Neuronal stem cell (in vitro differentiated cells): ENCODE results near the gene KDR.

Experiments used
- DNase-seq: peaks from one replicate; pipeline ENCODE4 v3.0.0-alpha.2; 2013; ENCODE audit warnings: low spot score
- H2AFZ ChIP-seq: one replicate; pipeline ENCODE4 v1.6.1; 2013; ENCODE audit warnings: mild to moderate bottlenecking, low read length, inconsistent platforms
- H2AK5ac ChIP-seq: 2 replicates; pipeline ENCODE4 v1.6.1; 2013; ENCODE audit warnings: low read depth, mild to moderate bottlenecking, inconsistent platforms, low read length, moderate library complexity, mixed read lengths
- H2BK120ac ChIP-seq: 2 replicates; pipeline ENCODE4 v1.6.1; 2013; ENCODE audit warnings: low read depth, mild to moderate bottlenecking, inconsistent platforms, low read length, moderate library complexity, mixed read lengths
- H2BK12ac ChIP-seq: one replicate; pipeline ENCODE4 v1.6.1; 2013; ENCODE audit warnings: low read length, inconsistent platforms
- H2BK15ac ChIP-seq: 2 replicates; pipeline ENCODE4 v1.6.1; 2013; ENCODE audit warnings: mild to moderate bottlenecking, low read length, inconsistent platforms, mixed read lengths
- H2BK5ac ChIP-seq: one replicate; pipeline ENCODE4 v1.6.1; 2013; ENCODE audit warnings: inconsistent platforms, mild to moderate bottlenecking, low read length, moderate library complexity
- H3K14ac ChIP-seq: one replicate; pipeline ENCODE4 v1.6.1; 2013; ENCODE audit warnings: low read length, inconsistent platforms
- H3K18ac ChIP-seq: 2 replicates; pipeline ENCODE4 v1.6.1; 2013; ENCODE audit warnings: low read length, inconsistent platforms
- H3K23ac ChIP-seq: 2 replicates; pipeline ENCODE4 v1.6.1; 2013; ENCODE audit warnings: low read depth, mild to moderate bottlenecking, mixed read lengths, low read length, inconsistent platforms; ENCODE audit not compliant: poor library complexity
- H3K27ac ChIP-seq: replicated peaks from 3 replicates; pipeline ENCODE4 v1.5.1; 2013; ENCODE audit warnings: low read length, inconsistent platforms
- H3K27me3 ChIP-seq, 3 experiments: 2 replicates each; pipeline ENCODE4 v1.6.1; 2013; ENCODE audit warnings: low read length in 3 of 3, mild to moderate bottlenecking in 2 of 3, inconsistent platforms in 1 of 3, low read depth in 1 of 3, mixed read lengths in 1 of 3, moderate library complexity in 1 of 3; ENCODE audit not compliant: control insufficient read depth in 3 of 3, insufficient read depth in 3 of 3
- H3K36me3 ChIP-seq, 2 donors: replicated peaks in 1 of 2; 2 replicates each; pipeline ENCODE4 v1.6.1; 2013; ENCODE audit warnings: low read length in 2 of 2; ENCODE audit not compliant: control insufficient read depth in 2 of 2, insufficient read depth in 2 of 2
- H3K4ac ChIP-seq: 2 replicates; pipeline ENCODE4 v1.6.1; 2013; ENCODE audit warnings: inconsistent platforms, mild to moderate bottlenecking, low read length, moderate library complexity
- H3K4me1 ChIP-seq, 2 donors: 1 replicate in 1 of 2; 2 replicates in 1 of 2; pipeline ENCODE4 v1.6.1; 2013; ENCODE audit warnings: low read length in 2 of 2, low read depth in 1 of 2; ENCODE audit not compliant: control insufficient read depth in 2 of 2, insufficient read depth in 1 of 2
- H3K4me2 ChIP-seq: one replicate; pipeline ENCODE4 v1.6.1; 2013; ENCODE audit warnings: mild to moderate bottlenecking, low read length, inconsistent platforms; ENCODE audit not compliant: insufficient read depth, poor library complexity, severe bottlenecking
- H3K4me3 ChIP-seq, 2 donors: 2 replicates each; pipeline ENCODE4 v1.5.1; 2013; ENCODE audit warnings: low read length in 2 of 2, mild to moderate bottlenecking in 2 of 2, inconsistent platforms in 1 of 2, moderate library complexity in 1 of 2
- H3K79me1 ChIP-seq: one replicate; pipeline ENCODE4 v1.6.1; 2013; ENCODE audit warnings: low read depth, mild to moderate bottlenecking, inconsistent platforms, low read length, moderate library complexity
- H3K9ac ChIP-seq: one replicate; pipeline ENCODE4 v1.6.1; 2013; ENCODE audit warnings: mild to moderate bottlenecking, low read depth, low read length, inconsistent platforms; ENCODE audit not compliant: poor library complexity
- H3K9me3 ChIP-seq, 2 donors: replicated peaks in 1 of 2; 2 replicates each; pipeline versions ENCODE3 to v1.6.1; 2013; ENCODE audit warnings: low read length in 2 of 2, mild to moderate bottlenecking in 2 of 2, inconsistent platforms in 1 of 2, low read depth in 1 of 2, mixed read lengths in 1 of 2, moderate library complexity in 1 of 2; ENCODE audit not compliant: control insufficient read depth in 2 of 2, insufficient read depth in 1 of 2
- H4K8ac ChIP-seq: one replicate; pipeline ENCODE4 v1.6.1; 2013; ENCODE audit warnings: low read depth, mild to moderate bottlenecking, inconsistent platforms, low read length, moderate library complexity
- H4K91ac ChIP-seq: one replicate; pipeline ENCODE4 v1.6.1; 2013; ENCODE audit warnings: low read length, low read depth, mild to moderate bottlenecking, inconsistent platforms; ENCODE audit not compliant: poor library complexity
- WGBS, 2 donors: extraction: QIAGEN DNeasy Blood & Tissue Kit; methylation state at CpG; one replicate each; pipeline ENCODE4 v1.1.7; 2013; ENCODE audit warnings: missing lambda C conversion rate in 2 of 2, mixed read lengths in 1 of 2; ENCODE audit not compliant: insufficient read length in 2 of 2, insufficient replicate concordance in 1 of 2; ENCODE audit errors: extremely low coverage in 2 of 2; 5-methylcytosine and 5-hydroxymethylcytosine counted together

The KDR gene

GRCh38 chr4:55124322-55125076 is 896 bp downstream of the KDR start:
- Histone ChIP-seq H3K9ac (peak overlapping the region; percentile 12), H2AK5ac (no peak overlapping the region), H3K23ac (peak overlapping the region; percentile 65), H3K36me3 (no peaks in the 10 kb centered on the region), H2AFZ (peak overlapping the region; percentile 95), H3K4me2 (peak overlapping the region; percentile 100), H2BK5ac (peak overlapping the region; percentile 75), H3K4me1 (peaks cover 6% of the 10 kb centered on the region in 2 donors), H3K4ac (peak overlapping the region; percentile 23), H4K8ac (no peak overlapping the region), H3K27me3 (peaks cover 9 to 27% (median 26%) of the 10 kb centered on the region in 3 experiments), H3K27ac (no peak overlapping the region), H3K18ac (peak overlapping the region; percentile 38), H3K4me3 (peak overlapping the region; percentile 54 to 77), H3K79me1 (no peaks in the 10 kb centered on the region), H4K91ac (no peak overlapping the region), H3K9me3 (no peaks in the 10 kb centered on the region), H2BK12ac (no peak overlapping the region), H3K14ac (peak overlapping the region; percentile 31), H2BK120ac (no peak overlapping the region), H2BK15ac (no peak overlapping the region)
- DNase-seq: peak; percentile 8
- WGBS, 2 donors: no CpG with 5 or more reads among the region's 34 CpGs

- H2BK12ac ChIP-seq: no peak overlapping the region
- no peak overlapping the region for H4K8ac ChIP-seq
- H3K4ac ChIP-seq: no peak overlapping the region
- no peak overlapping the region for H3K23ac ChIP-seq
- H2BK15ac ChIP-seq: no peak overlapping the region
- WGBS, 2 donors: no CpG with 5 or more reads among the region's 6 CpGs
- H3K4me1 ChIP-seq: peaks cover 6% of the 10 kb centered on the region in 2 donors
- no peaks in the 10 kb centered on the region for H3K79me1 ChIP-seq
- no peak overlapping the region for H3K4me2 ChIP-seq
- no peak overlapping the region for H2BK5ac ChIP-seq
- no peak overlapping the region for H4K91ac ChIP-seq
- peaks cover 9 to 27% (median 26%) of the 10 kb centered on the region in 3 experiments for H3K27me3 ChIP-seq
- H3K9me3 ChIP-seq: no peaks in the 10 kb centered on the region
- DNase-seq: no peak
- H2AK5ac ChIP-seq: no peak overlapping the region
- H3K4me3 ChIP-seq: peak overlapping the region in 1 of 2 donors; percentile 54
- no peaks in the 10 kb centered on the region for H3K36me3 ChIP-seq
- peak overlapping the region; percentile 95 for H2AFZ ChIP-seq
- no peak overlapping the region for H3K18ac ChIP-seq
- no peak overlapping the region for H2BK120ac ChIP-seq
- H3K27ac ChIP-seq: no peak overlapping the region
- H3K9ac ChIP-seq: no peak overlapping the region
- H3K14ac ChIP-seq: no peak overlapping the region
These were observed 1.6 kb downstream of the KDR start for GRCh38 chr4:55123791-55124190.

GRCh38 chr4:55122235-55122634 is 3.2 kb downstream of the KDR start:
- no peak overlapping the region for H3K4me2 ChIP-seq
- H3K9me3 ChIP-seq: no peaks in the 10 kb centered on the region
- no peaks in the 10 kb centered on the region for H3K36me3 ChIP-seq
- DNase-seq: no peak
- H3K4me1 ChIP-seq: peaks cover 6 to 8% of the 10 kb centered on the region in 2 donors
- H3K14ac ChIP-seq: no peak overlapping the region
- no peak overlapping the region for H2BK5ac ChIP-seq
- peaks cover 9 to 26% (median 16%) of the 10 kb centered on the region in 3 experiments for H3K27me3 ChIP-seq
- no peak overlapping the region for H4K91ac ChIP-seq
- no peak overlapping the region for H3K4ac ChIP-seq
- no peak overlapping the region for H2AFZ ChIP-seq
- no peak overlapping the region for H3K18ac ChIP-seq
- no peak overlapping the region for H2BK12ac ChIP-seq
- no peak overlapping the region for H3K23ac ChIP-seq
- no peak overlapping the region for H2BK120ac ChIP-seq
- no peak overlapping the region for H2BK15ac ChIP-seq
- WGBS, 2 donors: no CpG with 5 or more reads among the region's 2 CpGs
- H3K4me3 ChIP-seq: no peak overlapping the region
- H4K8ac ChIP-seq: no peak overlapping the region
- no peak overlapping the region for H3K27ac ChIP-seq
- no peaks in the 10 kb centered on the region for H3K79me1 ChIP-seq
- no peak overlapping the region for H2AK5ac ChIP-seq
- H3K9ac ChIP-seq: no peak overlapping the region

GRCh38 chr4:55121246-55121645 is 4.1 kb downstream of the KDR start:
- no peaks in the 10 kb centered on the region for H3K36me3 ChIP-seq
- no peak overlapping the region for H3K27ac ChIP-seq
- H2BK12ac ChIP-seq: no peak overlapping the region
- H3K4ac ChIP-seq: no peak overlapping the region
- H2BK5ac ChIP-seq: no peak overlapping the region
- H2BK120ac ChIP-seq: no peak overlapping the region
- H2AK5ac ChIP-seq: no peak overlapping the region
- no peak overlapping the region for H3K9ac ChIP-seq
- H2AFZ ChIP-seq: no peak overlapping the region
- H3K79me1 ChIP-seq: no peaks in the 10 kb centered on the region
- no peak overlapping the region for H4K8ac ChIP-seq
- H3K14ac ChIP-seq: no peak overlapping the region
- peaks cover 9 to 24% (median 9%) of the 10 kb centered on the region in 3 experiments for H3K27me3 ChIP-seq
- no peak overlapping the region for H3K23ac ChIP-seq
- no peak overlapping the region for H4K91ac ChIP-seq
- WGBS, 2 donors: no CpG with 5 or more reads among the region's 4 CpGs
- no peaks in the 10 kb centered on the region for H3K9me3 ChIP-seq
- H3K4me1 ChIP-seq: peaks cover 9 to 12% of the 10 kb centered on the region in 2 donors
- H3K18ac ChIP-seq: no peak overlapping the region
- no peak overlapping the region for H2BK15ac ChIP-seq
- no peak for DNase-seq
- H3K4me2 ChIP-seq: no peak overlapping the region
- H3K4me3 ChIP-seq: no peak overlapping the region
